ENCODE results near the gene PRPF18.

Gene PRPF18

DNA sequence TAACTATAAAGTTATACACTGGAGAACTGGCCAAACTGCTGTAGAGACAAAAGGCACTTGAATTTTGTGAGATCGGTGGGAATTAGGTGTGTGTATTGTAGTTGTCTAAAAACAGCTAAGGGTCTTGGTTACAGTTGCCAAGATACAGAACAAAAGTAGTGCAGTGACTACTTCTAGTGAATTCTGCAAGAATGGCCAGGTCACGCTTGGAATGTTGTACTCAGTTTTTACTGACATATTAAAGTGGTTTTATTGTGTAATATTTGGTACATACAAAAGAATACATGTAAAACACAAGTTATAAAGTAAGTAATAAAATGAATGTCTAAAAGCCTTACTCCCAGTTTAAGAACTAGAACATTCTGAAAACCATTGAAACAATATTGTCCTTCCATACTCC lies 42.4 kb downstream of the PRPF18 start:
- Histone ChIP-seq H3K36me3 (replicated peaks; ENCODE audit: insufficient read depth, low read length) (no peaks in the 10 kb centered on the region), H3F3A (ENCODE audit: insufficient read depth, low read length) (no peaks in the 10 kb centered on the region), H3K4me1 (ENCODE audit: low read length) (no peaks in the 10 kb centered on the region), H3K9me3 (replicated peaks; ENCODE audit: insufficient read depth, low read length) (no peaks in the 10 kb centered on the region), H3K27me3 (replicated peaks; ENCODE audit: insufficient read depth, low read length) (no peaks in the 10 kb centered on the region), H3K4me2 (ENCODE audit: low read depth, low read length) (no peak overlapping the region), H3K79me2 (ENCODE audit: low read length) (no peaks in the 10 kb centered on the region), H4K20me1 (ENCODE audit: insufficient read depth, low read length) (no peaks in the 10 kb centered on the region), H3K27ac (ENCODE audit: low read length) (no peak overlapping the region), H2AFZ (ENCODE audit: low read length) (no peak overlapping the region), H3K9ac (ENCODE audit: low read length) (no peak overlapping the region), H3K4me3 (ENCODE audit: low read length) (no peak overlapping the region), H3K9me2 (replicated peaks; ENCODE audit: insufficient read depth, low read length) (no peaks in the 10 kb centered on the region)
- no peak for TF ChIP-seq CTCF (IDR thresholded peaks at IDR 0.05; ENCODE audit: low read length)
- no peak for TF ChIP-seq EZH2phosphoT487 (IDR thresholded peaks at IDR 0.05; ENCODE audit: low read length)
- TF ChIP-seq EZH2 (optimal IDR thresholded peaks at IDR 0.05; ENCODE audit: low read depth, low read length) = no peak
- DNase-seq = no peak

GRCh38 chr10:13630231-13630630 lies 43.5 kb downstream of the PRPF18 start:
- no peaks in the 10 kb centered on the region for H3K4me1 ChIP-seq (ENCODE audit: low read length)
- H4K20me1 ChIP-seq (ENCODE audit: insufficient read depth, low read length) = no peaks in the 10 kb centered on the region
- H3K27me3 ChIP-seq (replicated peaks; ENCODE audit: insufficient read depth, low read length) = no peaks in the 10 kb centered on the region
- no peaks in the 10 kb centered on the region for H3K79me2 ChIP-seq (ENCODE audit: low read length)
- H3K9me3 ChIP-seq (replicated peaks; ENCODE audit: insufficient read depth, low read length) = no peaks in the 10 kb centered on the region
- no peak overlapping the region for H3K4me2 ChIP-seq (ENCODE audit: low read depth, low read length)
- DNase-seq = no peak
- H3K9me2 ChIP-seq (replicated peaks; ENCODE audit: insufficient read depth, low read length) = no peaks in the 10 kb centered on the region
- H3K27ac ChIP-seq (ENCODE audit: low read length) = no peak overlapping the region
- TF ChIP-seq EZH2phosphoT487 (IDR thresholded peaks at IDR 0.05; ENCODE audit: low read length) (no peak), EZH2 (optimal IDR thresholded peaks at IDR 0.05; ENCODE audit: low read depth, low read length) (no peak), CTCF (IDR thresholded peaks at IDR 0.05; ENCODE audit: low read length) (no peak)
- H2AFZ ChIP-seq (ENCODE audit: low read length) = no peak overlapping the region
- no peak overlapping the region for H3K9ac ChIP-seq (ENCODE audit: low read length)
- no peak overlapping the region for H3K4me3 ChIP-seq (ENCODE audit: low read length)
- H3K36me3 ChIP-seq (replicated peaks; ENCODE audit: insufficient read depth, low read length) = no peaks in the 10 kb centered on the region
- H3F3A ChIP-seq (ENCODE audit: insufficient read depth, low read length) = no peaks in the 10 kb centered on the region

DNA sequence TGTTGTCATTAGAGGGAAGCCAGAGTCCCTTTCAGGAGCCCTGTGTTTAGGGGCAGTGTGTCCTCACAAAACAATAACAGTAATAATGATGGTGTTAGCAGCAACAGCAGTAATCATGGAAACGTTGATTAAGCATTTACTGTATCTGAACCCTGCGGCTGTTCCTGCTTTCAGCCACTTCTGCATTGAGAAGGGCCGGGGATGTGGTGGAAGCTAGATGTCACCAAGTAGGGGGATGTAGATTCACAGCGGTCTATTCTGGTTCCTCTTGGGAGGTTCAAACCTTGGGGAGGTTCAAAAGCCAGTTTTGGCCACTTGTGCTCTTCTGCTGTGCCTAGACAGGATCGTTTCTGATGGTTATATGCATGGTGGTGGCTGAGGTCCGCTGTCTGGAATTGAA lies 44.8 kb downstream of the PRPF18 start:
- no peak for TF ChIP-seq EZH2phosphoT487 (IDR thresholded peaks at IDR 0.05; ENCODE audit: low read length)
- no peak for TF ChIP-seq EZH2 (optimal IDR thresholded peaks at IDR 0.05; ENCODE audit: low read depth, low read length)
- no peak for TF ChIP-seq CTCF (IDR thresholded peaks at IDR 0.05; ENCODE audit: low read length)
- Histone ChIP-seq H2AFZ (ENCODE audit: low read length) (no peak overlapping the region), H3K27ac (ENCODE audit: low read length) (no peak overlapping the region), H3K9ac (ENCODE audit: low read length) (no peak overlapping the region), H3K4me3 (ENCODE audit: low read length) (no peak overlapping the region), H3K79me2 (ENCODE audit: low read length) (no peaks in the 10 kb centered on the region), H3K4me1 (ENCODE audit: low read length) (no peaks in the 10 kb centered on the region), H3F3A (ENCODE audit: insufficient read depth, low read length) (no peaks in the 10 kb centered on the region), H3K9me2 (replicated peaks; ENCODE audit: insufficient read depth, low read length) (no peaks in the 10 kb centered on the region), H3K27me3 (replicated peaks; ENCODE audit: insufficient read depth, low read length) (no peaks in the 10 kb centered on the region), H3K36me3 (replicated peaks; ENCODE audit: insufficient read depth, low read length) (no peaks in the 10 kb centered on the region), H4K20me1 (ENCODE audit: insufficient read depth, low read length) (no peaks in the 10 kb centered on the region), H3K4me2 (ENCODE audit: low read depth, low read length) (no peak overlapping the region), H3K9me3 (replicated peaks; ENCODE audit: insufficient read depth, low read length) (no peaks in the 10 kb centered on the region)
- DNase-seq = no peak
